ENCODE results near the gene CPNE5.

The CPNE5 gene

GRCh38 chr6:36863670-36864540 lies 24.7 kb upstream of the CPNE5 start:
- TF ChIP-seq GABPA (IDR thresholded peaks at IDR 0.05; ENCODE audit: low read depth) (no peak), SPI1 (IDR thresholded peaks at IDR 0.05; ENCODE audit: borderline replicate concordance, low read depth) (no peak), REST (IDR thresholded peaks at IDR 0.05; ENCODE audit: insufficient replicate concordance, low read depth) (no peak), POLR2AphosphoS5 (IDR thresholded peaks at IDR 0.05; ENCODE audit: low read depth) (no peak), CTCF (IDR thresholded peaks at IDR 0.05; ENCODE audit: insufficient read depth, low read length) (no peak)
- no peaks in the 10 kb centered on the region for H3K27me3 ChIP-seq (ENCODE audit: insufficient read depth, poor library complexity, severe bottlenecking)
- no peak for DNase-seq (ENCODE audit: low read depth in 1 of 2, low spot score in 1 of 2)

GRCh38 chr6:36862848-36863382 lies 23.7 kb upstream of the CPNE5 start:
- Histone ChIP-seq H3K27me3 (ENCODE audit: insufficient read depth, poor library complexity, severe bottlenecking) (no peaks in the 10 kb centered on the region), H3K27ac (replicated peaks) (no peak overlapping the region), H3K4me3 (replicated peaks; ENCODE audit: insufficient read depth, low read length) (no peak overlapping the region)
- TF ChIP-seq GABPA (IDR thresholded peaks at IDR 0.05; ENCODE audit: low read depth), result no peak
- no peak for TF ChIP-seq POLR2AphosphoS5 (IDR thresholded peaks at IDR 0.05; ENCODE audit: low read depth)
- no peak for TF ChIP-seq REST (IDR thresholded peaks at IDR 0.05; ENCODE audit: insufficient replicate concordance, low read depth)
- TF ChIP-seq SPI1 (IDR thresholded peaks at IDR 0.05; ENCODE audit: borderline replicate concordance, low read depth), result no peak
- TF ChIP-seq CTCF (IDR thresholded peaks at IDR 0.05; ENCODE audit: insufficient read depth, low read length), result no peak
- DNase-seq (ENCODE audit: low read depth in 1 of 2, low spot score in 1 of 2), result no peak

More at GRCh38 chr6:36863670-36864540, 24.7 kb upstream of the CPNE5 start:
- no peak overlapping the region for H3K27ac ChIP-seq (replicated peaks)
- no peak overlapping the region for H3K4me3 ChIP-seq (replicated peaks; ENCODE audit: insufficient read depth, low read length)

- Histone ChIP-seq H3K27ac (replicated peaks) (no peak overlapping the region), H3K27me3 (ENCODE audit: insufficient read depth, poor library complexity, severe bottlenecking) (no peaks in the 10 kb centered on the region), H3K4me3 (replicated peaks; ENCODE audit: insufficient read depth, low read length) (no peak overlapping the region)
- DNase-seq (ENCODE audit: low read depth in 1 of 2, low spot score in 1 of 2), result no peak
- TF ChIP-seq SPI1 (IDR thresholded peaks at IDR 0.05; ENCODE audit: borderline replicate concordance, low read depth) (no peak), POLR2AphosphoS5 (IDR thresholded peaks at IDR 0.05; ENCODE audit: low read depth) (no peak), GABPA (IDR thresholded peaks at IDR 0.05; ENCODE audit: low read depth) (no peak), REST (IDR thresholded peaks at IDR 0.05; ENCODE audit: insufficient replicate concordance, low read depth) (no peak), CTCF (IDR thresholded peaks at IDR 0.05; ENCODE audit: insufficient read depth, low read length) (no peak)
Measured at GRCh38 chr6:36862164-36862847, 23.1 kb upstream of the CPNE5 start.
